Uterus (tissue), 4 donors: Measurements from ENCODE around the gene NTN4. TPM values are rescaled to one million over a fixed set of nuclear protein-coding genes. Genes with fewer than 3 reads are reported as not detected.

Experiments
- DNase-seq, 2 donors: peaks; one replicate each; pipeline ENCODE4 v3.0.0-alpha.2; 2019 to 2020
- H3K27ac ChIP-seq, 2 donors: fragments of 200-600 bp; sonication (generic); 1 replicate in 1 of 2; 2 replicates in 1 of 2; pipeline ENCODE4 v1.5.1; 2016 to 2018
- H3K27me3 ChIP-seq, 2 donors: fragments of 200-600 bp; sonication (generic); one replicate each; pipeline ENCODE4 v1.5.1; 2018 to 2019; ENCODE audit warnings: control low read depth in 1 of 2
- H3K36me3 ChIP-seq, 2 donors: fragments of 200-600 bp; sonication (generic); one replicate each; pipeline ENCODE4 v1.5.1; 2019; ENCODE audit warnings: control low read depth in 1 of 2
- H3K4me1 ChIP-seq, 2 donors: fragments of 200-600 bp; sonication (generic); one replicate each; pipeline ENCODE4 v1.5.1; 2018 to 2019; ENCODE audit warnings: control low read depth in 1 of 2
- H3K4me3 ChIP-seq, 2 donors: fragments of 200-600 bp; sonication (generic); 1 replicate in 1 of 2; 2 replicates in 1 of 2; pipeline ENCODE4 v1.5.1; 2018 to 2019; ENCODE audit warnings: mild to moderate bottlenecking in 1 of 2
- H3K9me3 ChIP-seq, 2 donors: fragments of 200-600 bp; sonication (generic); one replicate each; pipeline ENCODE4 v1.5.1; 2019; ENCODE audit warnings: control low read depth in 1 of 2
- CTCF ChIP-seq, 4 experiments: fragments of 200-600 bp in 2 of 4; fragments of 450-650 bp in 2 of 4; sonication (generic) in 2 of 4; IDR thresholded peaks; one replicate each; pipeline ENCODE4 v1.5.1; 2016 to 2019; ENCODE audit warnings: antibody characterized with exemption in 4 of 4, mild to moderate bottlenecking in 2 of 4, moderate library complexity in 1 of 4
- POLR2A ChIP-seq, 2 donors: fragments of 450-650 bp; IDR thresholded peaks; one replicate each; pipeline ENCODE4 v1.6.1; 2016; ENCODE audit warnings: antibody characterized with exemption in 2 of 2, mild to moderate bottlenecking in 1 of 2, moderate library complexity in 1 of 2
- intact Hi-C: fragments of 100-400 bp; cut with DNase I; formaldehyde crosslinking; loops from one replicate; pipeline ENCODE4 v1.15.1; 2023; ENCODE audit warnings: low total_unique reads
- total RNA-seq, 4 donors: library from RNA; depleted of rRNA in 3 of 4; stranded (reverse); fragments of >200 nt in 3 of 4; gene quantifications; one replicate each; pipeline versions ENCODE4 v1.1.0 to v1.2.4, GENCODE V29; 2014 to 2023
- donor health status: DM: yes; HTN: yes; CAD: no.

Gene NTN4
- total RNA-seq, 4 donors from 2014 or later = 16.6 to 86.8 (median 28.2) TPM

GRCh38 chr12:95805864-95806671 is 15.5 kb upstream of the NTN4 start:
- intact Hi-C loops = no loop called here
- no peak overlapping the region for H3K27ac ChIP-seq
- no peaks in the 10 kb centered on the region for H3K4me1 ChIP-seq
- no peak overlapping the region for H3K4me3 ChIP-seq
- no peaks in the 10 kb centered on the region for H3K27me3 ChIP-seq
- no peak for DNase-seq
- H3K36me3 ChIP-seq = no peaks in the 10 kb centered on the region
- no peak for TF ChIP-seq CTCF (IDR thresholded peaks at IDR 0.05)
- TF ChIP-seq POLR2A (IDR thresholded peaks at IDR 0.05) = no peak
- H3K9me3 ChIP-seq = no peaks in the 10 kb centered on the region

DNA sequence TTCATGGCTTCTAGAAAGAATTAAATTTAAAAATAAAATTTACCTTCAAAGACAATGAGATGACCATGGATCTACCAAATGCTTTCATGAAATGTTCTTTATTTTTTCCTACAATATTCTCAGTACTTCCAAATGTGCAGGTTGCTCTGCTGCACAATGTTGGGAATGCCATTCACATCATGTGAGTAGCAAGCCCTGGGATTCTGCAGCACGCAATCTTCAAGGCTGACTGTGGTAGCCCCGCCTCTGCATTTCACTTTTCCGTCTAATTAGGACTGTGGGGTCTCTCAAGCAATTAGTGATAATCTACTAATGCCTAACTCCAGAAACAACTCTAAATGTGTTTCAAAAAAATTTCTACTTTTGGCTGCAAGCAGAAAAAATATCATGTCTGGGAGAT is 13.7 kb upstream of the NTN4 start:
- Histone ChIP-seq H3K27me3 (no peaks in the 10 kb centered on the region), H3K36me3 (no peaks in the 10 kb centered on the region), H3K27ac (no peak overlapping the region), H3K9me3 (no peaks in the 10 kb centered on the region), H3K4me1 (no peaks in the 10 kb centered on the region), H3K4me3 (no peak overlapping the region)
- intact Hi-C loops = no loop called here
- no peak for DNase-seq
- no peak for TF ChIP-seq POLR2A (IDR thresholded peaks at IDR 0.05)
- TF ChIP-seq CTCF (IDR thresholded peaks at IDR 0.05) = no peak

GRCh38 chr12:95803817-95804216 is 13.3 kb upstream of the NTN4 start:
- TF ChIP-seq POLR2A (IDR thresholded peaks at IDR 0.05) (no peak), CTCF (IDR thresholded peaks at IDR 0.05) (no peak)
- DNase-seq = no peak
- Histone ChIP-seq H3K4me3 (no peak overlapping the region), H3K4me1 (no peaks in the 10 kb centered on the region), H3K9me3 (no peaks in the 10 kb centered on the region), H3K27ac (no peak overlapping the region), H3K27me3 (no peaks in the 10 kb centered on the region), H3K36me3 (no peaks in the 10 kb centered on the region)
- intact Hi-C loops = no loop called here

DNA sequence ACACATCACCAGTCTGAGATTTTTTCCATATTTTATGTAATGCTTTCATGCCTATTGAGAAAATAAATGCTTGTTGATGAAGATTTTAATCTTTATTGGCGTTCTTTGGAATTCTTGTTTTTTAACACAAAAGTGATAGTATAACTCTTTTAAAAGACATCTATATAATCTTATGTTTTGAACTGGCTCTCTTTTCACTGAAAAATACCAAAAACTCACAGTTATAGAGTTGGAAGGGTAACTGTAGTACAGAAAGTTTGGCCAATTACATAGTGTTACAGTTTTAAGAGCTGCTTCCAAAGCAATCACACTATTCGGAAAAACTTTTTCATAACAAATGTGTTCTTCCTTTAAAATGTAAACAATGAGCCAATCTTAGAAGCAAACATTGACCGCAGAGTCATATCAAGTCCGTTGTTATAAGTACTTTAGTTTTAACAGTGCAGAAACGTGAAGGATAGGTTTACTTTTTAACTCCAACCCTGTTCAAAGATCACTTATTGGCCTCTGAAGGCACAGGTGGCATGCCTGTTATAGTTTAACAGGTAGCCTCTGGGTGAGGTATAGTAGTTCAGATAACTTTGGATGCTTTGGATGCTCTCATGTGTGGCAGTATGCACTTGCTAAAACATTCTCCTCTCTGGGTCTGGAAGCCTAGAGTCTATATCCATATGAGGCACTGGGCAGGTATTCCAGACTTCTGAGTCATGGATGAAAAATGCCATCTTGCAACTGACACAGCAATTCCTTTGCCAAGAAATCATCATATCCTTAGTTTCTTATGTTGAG is 12.1 kb upstream of the NTN4 start:
- Histone ChIP-seq H3K4me3 (no peak overlapping the region), H3K27me3 (no peaks in the 10 kb centered on the region), H3K36me3 (no peaks in the 10 kb centered on the region), H3K9me3 (no peaks in the 10 kb centered on the region), H3K27ac (no peak overlapping the region), H3K4me1 (no peaks in the 10 kb centered on the region)
- TF ChIP-seq POLR2A (IDR thresholded peaks at IDR 0.05) (no peak), CTCF (IDR thresholded peaks at IDR 0.05) (no peak)
- intact Hi-C loops = no loop called here
- no peak for DNase-seq

GRCh38 chr12:95796982-95797289 is 6.4 kb upstream of the NTN4 start:
- Histone ChIP-seq H3K36me3 (no peaks in the 10 kb centered on the region), H3K4me1 (no peaks in the 10 kb centered on the region), H3K4me3 (no peak overlapping the region), H3K27ac (no peak overlapping the region), H3K27me3 (no peaks in the 10 kb centered on the region), H3K9me3 (no peaks in the 10 kb centered on the region)
- TF ChIP-seq CTCF (IDR thresholded peaks at IDR 0.05) (no peak), POLR2A (IDR thresholded peaks at IDR 0.05) (no peak)
- intact Hi-C loops = no loop called here
- no peak for DNase-seq
